ENCODE results near the gene DHRSX.
"Not testable (repeated sequence)": the region's sequence is repeated elsewhere in the genome, so short reads cannot be mapped to it uniquely, and the experiment has no call there.

Gene DHRSX

GRCh38 chrX:2517055-2517454, 16.3 kb upstream of the DHRSX start:
- no peak for FAIRE-seq

GRCh38 chrX:2516623-2517022, 15.8 kb upstream of the DHRSX start:
- FAIRE-seq = no peak

- no peak for FAIRE-seq
Measured at GRCh38 chrX:2514131-2514530, 13.4 kb upstream of the DHRSX start.

GRCh38 chrX:2513121-2513664, 12.4 kb upstream of the DHRSX start:
- no peak for FAIRE-seq

GRCh38 chrX:2512501-2512900, 11.7 kb upstream of the DHRSX start:
- FAIRE-seq = no peak

GRCh38 chrX:2511326-2511725, 10.6 kb upstream of the DHRSX start:
- FAIRE-seq = no peak

GRCh38 chrX:2508648-2509335, 8.0 kb upstream of the DHRSX start:
- no peak for FAIRE-seq

- no peak for FAIRE-seq
Measured at GRCh38 chrX:2507904-2508627, 7.3 kb upstream of the DHRSX start.

GRCh38 chrX:2507196-2507595, 6.4 kb upstream of the DHRSX start:
- FAIRE-seq = no peak

GRCh38 chrX:2505341-2505740, 4.6 kb upstream of the DHRSX start:
- not testable (repeated sequence) for FAIRE-seq

GRCh38 chrX:2504706-2505332, 4.0 kb upstream of the DHRSX start:
- FAIRE-seq = no peak

GRCh38 chrX:2503591-2504500, 3.1 kb upstream of the DHRSX start:
- no peak for FAIRE-seq

GRCh38 chrX:2502668-2503519, 2.1 kb upstream of the DHRSX start:
- no peak for FAIRE-seq

- no peak for FAIRE-seq
Measured at GRCh38 chrX:2502120-2502667, 1.4 kb upstream of the DHRSX start.

- FAIRE-seq = no peak
Measured at GRCh38 chrX:2501559-2502102, 855 bp upstream of the DHRSX start.

- no peak for FAIRE-seq
Measured at GRCh38 chrX:2500091-2500802, 529 bp downstream of the DHRSX start.

- FAIRE-seq = no peak
Measured at GRCh38 chrX:2499507-2499906, 1.3 kb downstream of the DHRSX start.

- no peak for FAIRE-seq
Measured at GRCh38 chrX:2498781-2499302, 1.9 kb downstream of the DHRSX start.

- FAIRE-seq = no peak
Measured at GRCh38 chrX:2497961-2498780, 2.6 kb downstream of the DHRSX start.
